IMR-90 (cell line): ENCODE data around the gene BEAN1. TPM values are rescaled to one million over a fixed set of nuclear protein-coding genes. Genes with fewer than 3 reads are reported as not detected.

ENCODE experiments used
- ATAC-seq: fragments of 200-7000 bp; cut with Tn5 transposase; 2 replicates; pipeline ENCODE4 v1.9.1; 2020; ENCODE audit warnings: low read depth, mild to moderate bottlenecking, moderate library complexity
- BruUV-seq: library from RNA; stranded (reverse); fragments of 400-500 nt; replicated peaks from 2 replicates; lab custom pipeline; 2021; lab: Mats Ljungman, UMichigan
- CTCF ChIA-PET: fragments of 300-600 bp; formaldehyde crosslinking; extraction: SDS; loops from one replicate; lab custom pipeline; 2021; ENCODE audit warnings: antibody characterized with exemption; lab: Yijun Ruan, JAX
- POLR2A ChIA-PET: fragments of 300-600 bp; sonication (Branson Sonifier 250); formaldehyde crosslinking; loops from one replicate; lab custom pipeline; 2022; ENCODE audit warnings: antibody characterized with exemption; ENCODE audit not compliant: unreplicated experiment; lab: Charles Lee
- DNase-seq: peaks from one replicate; pipeline ENCODE4 v3.0.0; 2013
- H2AFZ ChIP-seq: replicated peaks from 2 replicates; pipeline ENCODE3; 2013; ENCODE audit warnings: low read length, mild to moderate bottlenecking; ENCODE audit not compliant: poor library complexity
- H2AK5ac ChIP-seq: 2 replicates; pipeline ENCODE4 v1.6.1; 2013; ENCODE audit warnings: low read depth, low read length, inconsistent platforms
- H2AK9ac ChIP-seq: replicated peaks from 2 replicates; pipeline ENCODE3; 2013; ENCODE audit warnings: mild to moderate bottlenecking, low read depth, low read length, moderate library complexity; ENCODE audit not compliant: poor library complexity
- H2BK120ac ChIP-seq: 2 replicates; pipeline ENCODE4 v1.6.1; 2013; ENCODE audit warnings: low read depth, low read length, inconsistent platforms
- H2BK15ac ChIP-seq: 3 replicates; pipeline ENCODE4 v1.6.1; 2013; ENCODE audit warnings: low read depth, low read length, inconsistent platforms
- H2BK20ac ChIP-seq: 2 replicates; pipeline ENCODE4 v1.6.1; 2013; ENCODE audit warnings: low read depth, mild to moderate bottlenecking, inconsistent platforms, low read length, moderate library complexity
- H2BK5ac ChIP-seq: 2 replicates; pipeline ENCODE4 v1.6.1; 2013; ENCODE audit warnings: mild to moderate bottlenecking, low read depth, low read length, inconsistent platforms; ENCODE audit not compliant: poor library complexity, severe bottlenecking
- H3K14ac ChIP-seq: replicated peaks from 2 replicates; pipeline ENCODE4 v1.6.1; 2013; ENCODE audit warnings: low read depth, low read length, inconsistent platforms
- H3K18ac ChIP-seq: 2 replicates; pipeline ENCODE4 v1.6.1; 2013; ENCODE audit warnings: low read depth, low read length, control low read depth
- H3K23ac ChIP-seq: 2 replicates; pipeline ENCODE4 v1.6.1; 2013; ENCODE audit warnings: low read depth, low read length, inconsistent platforms
- H3K27ac ChIP-seq: 2 replicates; pipeline ENCODE4 v1.5.1; 2013; ENCODE audit warnings: mild to moderate bottlenecking, control low read depth, low read length; ENCODE audit not compliant: insufficient read depth
- H3K27me3 ChIP-seq: 2 replicates; pipeline ENCODE4 v1.6.1; 2013; ENCODE audit warnings: low read length; ENCODE audit not compliant: control insufficient read depth, insufficient read depth
- H3K36me3 ChIP-seq: 2 replicates; pipeline ENCODE4 v1.6.1; 2013; ENCODE audit warnings: low read length, mixed read lengths; ENCODE audit not compliant: control insufficient read depth, insufficient read depth
- H3K4ac ChIP-seq: 2 replicates; pipeline ENCODE4 v1.6.1; 2013; ENCODE audit warnings: low read depth, low read length, inconsistent platforms
- H3K4me1 ChIP-seq: 2 replicates; pipeline ENCODE4 v1.6.1; 2013; ENCODE audit warnings: low read length, mixed read lengths; ENCODE audit not compliant: control insufficient read depth, insufficient read depth
- H3K4me2 ChIP-seq: 2 replicates; pipeline ENCODE4 v1.6.1; 2013; ENCODE audit warnings: low read depth, mild to moderate bottlenecking, control low read depth, low read length, moderate library complexity
- H3K4me3 ChIP-seq: 2 replicates; pipeline ENCODE4 v1.5.1; 2013; ENCODE audit warnings: low read depth, mild to moderate bottlenecking, control low read depth, low read length, moderate library complexity; ENCODE audit not compliant: insufficient read depth
- H3K56ac ChIP-seq: 2 replicates; pipeline ENCODE4 v1.6.1; 2013; ENCODE audit warnings: low read length, inconsistent platforms; ENCODE audit not compliant: insufficient read depth; ENCODE audit errors: extremely low read depth
- H3K79me1 ChIP-seq, 2 experiments: 2 replicates each; pipeline ENCODE4 v1.6.1; 2013; ENCODE audit warnings: low read length in 2 of 2, inconsistent platforms in 1 of 2, low read depth in 1 of 2
- H3K9ac ChIP-seq: 2 replicates; pipeline ENCODE4 v1.6.1; 2013; ENCODE audit warnings: low read depth, low read length, control low read depth
- H3K9me1 ChIP-seq: 2 replicates; pipeline ENCODE4 v1.6.1; 2013; ENCODE audit warnings: low read length, inconsistent platforms; ENCODE audit not compliant: insufficient read depth
- H3K9me3 ChIP-seq: 2 replicates; pipeline ENCODE4 v1.6.1; 2013; ENCODE audit warnings: low read length; ENCODE audit not compliant: control insufficient read depth, insufficient read depth
- H4K20me1 ChIP-seq: 2 replicates; pipeline ENCODE4 v1.6.1; 2013; ENCODE audit warnings: low read length, inconsistent platforms; ENCODE audit not compliant: insufficient read depth
- H4K5ac ChIP-seq: 2 replicates; pipeline ENCODE4 v1.6.1; 2013; ENCODE audit warnings: mild to moderate bottlenecking, low read depth, low read length, control low read depth
- H4K8ac ChIP-seq, 2 experiments: 2 replicates each; pipeline ENCODE4 v1.6.1; 2013; ENCODE audit warnings: low read depth in 2 of 2, low read length in 2 of 2, control low read depth in 1 of 2, inconsistent platforms in 1 of 2
- H4K91ac ChIP-seq: 2 replicates; pipeline ENCODE4 v1.6.1; 2013; ENCODE audit warnings: low read depth, low read length, inconsistent platforms; ENCODE audit not compliant: insufficient read depth
- BHLHE40 ChIP-seq: fragments of 150-350 bp; IDR thresholded peaks from 2 replicates; pipeline ENCODE4 v1.6.1; 2016; ENCODE audit warnings: mild to moderate bottlenecking, low read depth, low read length
- CEBPB ChIP-seq: IDR thresholded peaks from 2 replicates; pipeline ENCODE4 v1.6.1; 2012; ENCODE audit warnings: low read depth, low read length, improper control_type of control experiment
- CHD1 ChIP-seq: IDR thresholded peaks from 2 replicates; pipeline ENCODE4 v1.6.1; 2012; ENCODE audit warnings: low read depth, low read length, improper control_type of control experiment
- CTCF ChIP-seq: conservative IDR thresholded peaks from 2 replicates; pipeline ENCODE4 v1.5.1; 2012; ENCODE audit warnings: mild to moderate bottlenecking, low read depth, low read length, improper control_type of control experiment
- ELK1 ChIP-seq: fragments of 150-350 bp; IDR thresholded peaks from 2 replicates; pipeline ENCODE4 v1.6.1; 2016; ENCODE audit warnings: low read depth, mild to moderate bottlenecking, low read length, moderate library complexity, borderline replicate concordance
- FOS ChIP-seq: fragments of 150-350 bp; IDR thresholded peaks from 2 replicates; pipeline ENCODE4 v1.6.1; 2016; ENCODE audit warnings: low read depth, low read length
- MAFK ChIP-seq: IDR thresholded peaks from 2 replicates; pipeline ENCODE4 v1.6.1; 2012; ENCODE audit warnings: low read depth, low read length, improper control_type of control experiment
- MAZ ChIP-seq: IDR thresholded peaks from 2 replicates; pipeline ENCODE4 v1.6.1; 2012; ENCODE audit warnings: low read depth, mild to moderate bottlenecking, low read length, improper control_type of control experiment, moderate library complexity, borderline replicate concordance
- MXI1 ChIP-seq: IDR thresholded peaks from 2 replicates; pipeline ENCODE4 v1.6.1; 2012; ENCODE audit warnings: low read depth, mild to moderate bottlenecking, low read length, moderate library complexity, borderline replicate concordance
- NFE2L2 ChIP-seq: fragments of 150-350 bp; IDR thresholded peaks from 2 replicates; pipeline ENCODE4 v1.6.1; 2016; ENCODE audit warnings: low read depth, mild to moderate bottlenecking, low read length
- POLR2A ChIP-seq: IDR thresholded peaks from 2 replicates; pipeline ENCODE4 v1.6.1; 2012; ENCODE audit warnings: mild to moderate bottlenecking, low read depth, low read length
- RAD21 ChIP-seq: IDR thresholded peaks from 2 replicates; pipeline ENCODE4 v1.6.1; 2012; ENCODE audit warnings: low read length, improper control_type of control experiment
- RCOR1 ChIP-seq: IDR thresholded peaks from 2 replicates; pipeline ENCODE4 v1.6.1; 2012; ENCODE audit warnings: mild to moderate bottlenecking, low read length, improper control_type of control experiment; ENCODE audit not compliant: insufficient replicate concordance
- RFX5 ChIP-seq: IDR thresholded peaks from 2 replicates; pipeline ENCODE4 v1.8.0; 2012; ENCODE audit warnings: low read depth, mild to moderate bottlenecking, low read length, moderate library complexity
- SMC3 ChIP-seq: fragments of 150-350 bp; IDR thresholded peaks from 2 replicates; pipeline ENCODE4 v1.6.1; 2016; ENCODE audit warnings: low read depth, mild to moderate bottlenecking, antibody characterized with exemption, low read length, moderate library complexity
- USF2 ChIP-seq: fragments of 150-350 bp; IDR thresholded peaks from 2 replicates; pipeline ENCODE4 v1.6.1; 2017; ENCODE audit warnings: mild to moderate bottlenecking, antibody characterized with exemption, low read length, low read depth
- WGBS, 2 experiments: methylation state at CpG; one replicate each; pipeline versions ENCODE4 v1.1.5 to v1.1.7; 2013; ENCODE audit warnings: missing lambda C conversion rate in 2 of 2; ENCODE audit not compliant: insufficient read length in 1 of 2; ENCODE audit errors: extremely low coverage in 2 of 2; 5-methylcytosine and 5-hydroxymethylcytosine counted together
- dilution Hi-C: fragments of 300-500 bp; cut with HindIII; formaldehyde crosslinking; loops from one replicate; pipeline ENCODE4 v1.14.3; 2018; ENCODE audit warnings: low sequenced_read_pairs; ENCODE audit not compliant: unreplicated experiment
- in situ Hi-C: fragments of 300-500 bp; cut with MboI; formaldehyde crosslinking; loops from 3 replicates; pipeline ENCODE4 v1.14.3; 2019; ENCODE audit warnings: low sequenced_read_pairs, inconsistent platforms, mixed read lengths
- intact Hi-C: fragments of 100-400 bp; cut with micrococcal nuclease; formaldehyde crosslinking; loops from 2 replicates; pipeline ENCODE4 v1.10.0; 2022
- polyA plus RNA-seq, 3 experiments: library from polyadenylated mRNA; depleted of rRNA; stranded (reverse); fragments of >200 nt; gene quantifications; 2 replicates each; pipeline ENCODE4 v1.2.3, GENCODE V29; 2012; ENCODE audit warnings: low replicate concordance in 1 of 3
- total RNA-seq: library from RNA; depleted of rRNA; stranded (reverse); fragments of >200 nt; gene quantifications from 2 replicates; pipeline ENCODE4 v1.2.3, GENCODE V29; 2012

Gene BEAN1
- total and polyA plus RNA-seq, 2 of the 4 experiments (the other 2 are of a cell fraction) = not detected

GRCh38 chr16:66402591-66403230 is 24.4 kb upstream of the BEAN1 start:
- no peak overlapping the region for H2BK5ac ChIP-seq
- H3K4ac ChIP-seq = no peak overlapping the region
- H3K4me3 ChIP-seq = no peak overlapping the region
- no peak overlapping the region for H3K14ac ChIP-seq
- no peak overlapping the region for H2BK15ac ChIP-seq
- DNase-seq = no peak
- 74% methylated on average over 49 of the region's 61 CpGs; no CpG with 5 or more reads in 1 of the 2 experiments for WGBS, 2 experiments
- no peaks in the 10 kb centered on the region for H3K36me3 ChIP-seq
- H2AFZ ChIP-seq = peak overlapping the region; percentile 19
- ChIA-PET POLR2A (no interaction called here), CTCF (no interaction called here)
- peaks cover 31% of the 10 kb centered on the region for H3K27me3 ChIP-seq
- H3K4me2 ChIP-seq = no peak overlapping the region
- H3K9ac ChIP-seq = no peak overlapping the region
- H4K91ac ChIP-seq = no peak overlapping the region
- H3K27ac ChIP-seq = no peak overlapping the region
- H4K5ac ChIP-seq = no peak overlapping the region
- in situ Hi-C loops = loop anchor here (10.0 kb wide), 1 partner anchor 462 kb away; no protein-coding TSS in a partner anchor
- H2AK9ac ChIP-seq = no peak overlapping the region
- no peak overlapping the region for H2BK20ac ChIP-seq
- no peak overlapping the region for H4K8ac ChIP-seq
- ATAC-seq = no peak
- no peak overlapping the region for H2AK5ac ChIP-seq
- dilution Hi-C loops = no loop called here
- no peak overlapping the region for H3K56ac ChIP-seq
- intact Hi-C loops = loop anchor here (10.0 kb wide), 1 partner anchor 342 kb away; no protein-coding TSS in a partner anchor
- peaks cover 2% of the 10 kb centered on the region; the same call in 1 of the 2 replicates for H3K9me3 ChIP-seq
- TF ChIP-seq CEBPB (no peak), NFE2L2 (no peak), MAZ (no peak), RCOR1 (no peak), SMC3 (no peak), RFX5 (no peak), MXI1 (no peak), RAD21 (no peak), CHD1 (no peak), FOS (no peak), BHLHE40 (no peak), CTCF (no peak), POLR2A (no peak), ELK1 (no peak), MAFK (no peak), USF2 (no peak)
- no peak overlapping the region for H3K23ac ChIP-seq
- H3K18ac ChIP-seq = no peak overlapping the region
- peaks cover 2% of the 10 kb centered on the region; the same call in 1 of the 2 replicates for H3K4me1 ChIP-seq
- no TSS peak for BruUV-seq
- no peaks in the 10 kb centered on the region for H4K20me1 ChIP-seq
- H3K9me1 ChIP-seq = no peaks in the 10 kb centered on the region
- H3K79me1 ChIP-seq = no peaks in the 10 kb centered on the region
- H2BK120ac ChIP-seq = no peak overlapping the region
